HG03442 (cell line): ENCODE data around the gene LCE2D.
"Not testable (repeated sequence)": the region's sequence is repeated elsewhere in the genome, so short reads cannot be mapped to it uniquely, and the experiment has no call there.

Experiments used
- ATAC-seq: cut with Tn5 transposase; IDR thresholded peaks from one replicate; pipeline ENCODE4 v1.9.1; 2021; ENCODE audit warnings: mild to moderate bottlenecking, moderate library complexity; ENCODE audit not compliant: unreplicated experiment

Gene LCE2D

GRCh38 chr1:152663098-152663497 is at the start of gene LCE2D:
TSS of gene LCE2D (plus strand) at chr1:152663380. CDS start at chr1:152664106, 726 bp downstream.
- ATAC-seq = no peak

- ATAC-seq = no peak
These were observed 49.7 kb upstream of the LCE2D start, which contains the start of gene LCE3B for GRCh38 chr1:152613511-152613910. TSS of gene LCE3B (plus strand) at chr1:152613811. CDS start at chr1:152613811, 0 bp downstream.

- no peak for ATAC-seq
These were observed 41.2 kb upstream of the LCE2D start for GRCh38 chr1:152621993-152622392.

- no peak for ATAC-seq
These were observed 40.4 kb upstream of the LCE2D start, which contains the start of gene LCE3A for GRCh38 chr1:152622803-152623202. TSS of gene LCE3A (minus strand) at chr1:152623103. CDS start at chr1:152623103, 0 bp downstream.

GRCh38 chr1:152623203-152623844 is 39.9 kb upstream of the LCE2D start:
- no peak for ATAC-seq

- ATAC-seq = no peak
These were observed 36.4 kb upstream of the LCE2D start for GRCh38 chr1:152626744-152627143.

- no peak for ATAC-seq
These were observed 32.6 kb upstream of the LCE2D start for GRCh38 chr1:152630596-152630995.

GRCh38 chr1:152640351-152640750 is 22.8 kb upstream of the LCE2D start:
- no peak for ATAC-seq

- no peak for ATAC-seq
These were observed 19.2 kb upstream of the LCE2D start for GRCh38 chr1:152643945-152644344.

- ATAC-seq = no peak
These were observed 18.0 kb upstream of the LCE2D start for GRCh38 chr1:152645146-152645545.

- no peak for ATAC-seq
These were observed 16.5 kb upstream of the LCE2D start for GRCh38 chr1:152646656-152647055.

- ATAC-seq = no peak
These were observed 9.1 kb upstream of the LCE2D start for GRCh38 chr1:152654110-152654509.

- ATAC-seq = no peak
These were observed 6.7 kb upstream of the LCE2D start for GRCh38 chr1:152656459-152656858.

GRCh38 chr1:152657677-152658076 is 5.5 kb upstream of the LCE2D start:
- no peak for ATAC-seq

GRCh38 chr1:152658649-152659048 is 4.5 kb upstream of the LCE2D start:
- no peak for ATAC-seq

- not testable (repeated sequence) for ATAC-seq
These were observed 3.0 kb downstream of the LCE2D start for GRCh38 chr1:152666171-152666570.

GRCh38 chr1:152667648-152668047 is 4.5 kb downstream of the LCE2D start:
- ATAC-seq = no peak

- ATAC-seq = no peak
These were observed 9.8 kb downstream of the LCE2D start for GRCh38 chr1:152673016-152673415.

- ATAC-seq = not testable (repeated sequence)
These were observed 11.8 kb downstream of the LCE2D start, which contains the start of gene LCE2C for GRCh38 chr1:152674983-152675382. TSS of gene LCE2C (plus strand) at chr1:152675279. CDS start at chr1:152676016, 737 bp downstream.

- ATAC-seq = no peak
These were observed 16.3 kb downstream of the LCE2D start for GRCh38 chr1:152679459-152679858.

GRCh38 chr1:152681616-152682015 is 18.4 kb downstream of the LCE2D start:
- no peak for ATAC-seq

- no peak for ATAC-seq
These were observed 20.7 kb downstream of the LCE2D start for GRCh38 chr1:152683846-152684245.

GRCh38 chr1:152685823-152686222 is 22.6 kb downstream of the LCE2D start, which contains the start of gene LCE2B:
TSS of gene LCE2B (plus strand) at chr1:152686123. CDS start at chr1:152686844, 721 bp downstream.
- ATAC-seq = not testable (repeated sequence)
